Mesenchymal stem cell (in vitro differentiated cells and primary cell): ENCODE measurements around the gene FEN1.

Experiments used
- DNase-seq: peaks from one replicate; pipeline ENCODE4 v3.0.0-alpha.2; 2013
- H2AFZ ChIP-seq: one replicate; pipeline ENCODE4 v1.6.1; 2013; ENCODE audit warnings: low read depth, mild to moderate bottlenecking, control low read depth, inconsistent platforms, low read length, moderate library complexity
- H2AK5ac ChIP-seq: 2 replicates; pipeline ENCODE4 v1.6.1; 2013; ENCODE audit warnings: low read length, moderate library complexity, mild to moderate bottlenecking, inconsistent platforms; ENCODE audit not compliant: severe bottlenecking
- H2BK120ac ChIP-seq: one replicate; pipeline ENCODE4 v1.6.1; 2013; ENCODE audit warnings: low read depth, mild to moderate bottlenecking, inconsistent platforms, low read length, moderate library complexity
- H2BK12ac ChIP-seq, 2 experiments: one replicate each; pipeline ENCODE4 v1.6.1; 2013; ENCODE audit warnings: inconsistent platforms in 2 of 2, low read length in 2 of 2, mild to moderate bottlenecking in 2 of 2, moderate library complexity in 2 of 2, control low read depth in 1 of 2
- H2BK15ac ChIP-seq: one replicate; pipeline ENCODE4 v1.6.1; 2013; ENCODE audit warnings: mild to moderate bottlenecking, low read depth, inconsistent platforms; ENCODE audit not compliant: poor library complexity, severe bottlenecking
- H2BK5ac ChIP-seq: 2 replicates; pipeline ENCODE4 v1.6.1; 2013; ENCODE audit warnings: low read depth, mild to moderate bottlenecking, low read length, control low read depth, inconsistent platforms; ENCODE audit not compliant: poor library complexity, severe bottlenecking
- H3K14ac ChIP-seq, 2 experiments: one replicate each; pipeline ENCODE4 v1.6.1; 2013; ENCODE audit warnings: inconsistent platforms in 2 of 2, low read length in 2 of 2, control low read depth in 1 of 2, mild to moderate bottlenecking in 1 of 2, moderate library complexity in 1 of 2
- H3K18ac ChIP-seq, 2 experiments: one replicate each; pipeline ENCODE4 v1.6.1; 2013; ENCODE audit warnings: inconsistent platforms in 2 of 2, low read length in 2 of 2, control low read depth in 1 of 2, low read depth in 1 of 2, mild to moderate bottlenecking in 1 of 2
- H3K23ac ChIP-seq, 2 experiments: one replicate each; pipeline ENCODE4 v1.6.1; 2013; ENCODE audit warnings: inconsistent platforms in 2 of 2, low read length in 2 of 2, mild to moderate bottlenecking in 2 of 2, moderate library complexity in 2 of 2, control low read depth in 1 of 2
- H3K27ac ChIP-seq: 2 replicates; pipeline ENCODE4 v1.5.1; 2013; ENCODE audit warnings: mild to moderate bottlenecking, moderate library complexity, low read length, control low read depth, inconsistent platforms; ENCODE audit not compliant: poor library complexity, severe bottlenecking
- H3K27me3 ChIP-seq, 2 experiments: 2 replicates each; pipeline versions ENCODE4 v1.6.1 to v1.7.0; 2013; ENCODE audit warnings: low read length in 2 of 2, mild to moderate bottlenecking in 2 of 2, moderate library complexity in 2 of 2, control low read depth in 1 of 2, inconsistent platforms in 1 of 2; ENCODE audit not compliant: control insufficient read depth in 1 of 2, insufficient read depth in 1 of 2
- H3K36me3 ChIP-seq, 2 experiments: 2 replicates each; pipeline versions ENCODE4 v1.6.1 to v1.7.0; 2013; ENCODE audit warnings: low read length in 2 of 2, control low read depth in 1 of 2, inconsistent platforms in 1 of 2, low read depth in 1 of 2, mild to moderate bottlenecking in 1 of 2; ENCODE audit not compliant: insufficient read depth in 2 of 2, control insufficient read depth in 1 of 2
- H3K4ac ChIP-seq, 2 experiments: one replicate each; pipeline ENCODE4 v1.6.1; 2013; ENCODE audit warnings: inconsistent platforms in 2 of 2, low read length in 2 of 2, mild to moderate bottlenecking in 2 of 2, moderate library complexity in 2 of 2, control low read depth in 1 of 2, low read depth in 1 of 2
- H3K4me1 ChIP-seq: 2 replicates; pipeline ENCODE4 v1.6.1; 2013; ENCODE audit warnings: low read depth, low read length, control low read depth; ENCODE audit not compliant: control insufficient read depth, insufficient read depth
- H3K4me2 ChIP-seq: 2 replicates; pipeline ENCODE4 v1.6.1; 2013; ENCODE audit warnings: low read length, mild to moderate bottlenecking, inconsistent platforms; ENCODE audit not compliant: poor library complexity, severe bottlenecking
- H3K4me3 ChIP-seq, 2 experiments: 2 replicates each; pipeline versions ENCODE4 v1.5.1 to v1.7.0; 2013; ENCODE audit warnings: low read length in 2 of 2, mild to moderate bottlenecking in 2 of 2, control low read depth in 1 of 2, low read depth in 1 of 2; ENCODE audit not compliant: insufficient read depth in 1 of 2
- H3K79me1 ChIP-seq: replicated peaks from 2 replicates; pipeline ENCODE4 v1.6.1; 2013; ENCODE audit warnings: mild to moderate bottlenecking, control low read depth, low read length, inconsistent platforms; ENCODE audit not compliant: poor library complexity, severe bottlenecking
- H3K9ac ChIP-seq: 2 replicates; pipeline ENCODE4 v1.7.0; 2013; ENCODE audit warnings: mild to moderate bottlenecking, low read length, moderate library complexity
- H3K9me3 ChIP-seq: 2 replicates; pipeline ENCODE4 v1.7.0; 2013; ENCODE audit warnings: mild to moderate bottlenecking, low read length; ENCODE audit not compliant: control insufficient read depth
- H4K8ac ChIP-seq: one replicate; pipeline ENCODE4 v1.6.1; 2013; ENCODE audit warnings: inconsistent platforms, mild to moderate bottlenecking, low read length, moderate library complexity
- H4K91ac ChIP-seq: one replicate; pipeline ENCODE4 v1.6.1; 2013; ENCODE audit warnings: mild to moderate bottlenecking, low read length, inconsistent platforms
- WGBS: methylation state at CpG from one replicate; pipeline ENCODE4 v1.1.7; 2013; ENCODE audit warnings: mixed read lengths; 5-methylcytosine and 5-hydroxymethylcytosine counted together

The FEN1 gene

GRCh38 chr11:61779666-61780525 lies 12.8 kb upstream of the FEN1 start:
- Histone ChIP-seq H4K91ac (no peak overlapping the region), H3K4me2 (no peak overlapping the region)

GRCh38 chr11:61780581-61781162 lies 12.0 kb upstream of the FEN1 start:
- Histone ChIP-seq H3K9ac (no peak overlapping the region), H2BK12ac (no peak overlapping the region), H3K27ac (no peak overlapping the region), H3K4me3 (no peak overlapping the region), H3K14ac (no peak overlapping the region), H3K27me3 (peaks cover 0 to 36% of the 10 kb centered on the region in 2 experiments), H4K8ac (no peak overlapping the region), H3K79me1 (peaks cover 7% of the 10 kb centered on the region), H2BK5ac (no peak overlapping the region), H2BK120ac (no peak overlapping the region), H3K23ac (no peak overlapping the region), H2BK15ac (no peak overlapping the region), H3K9me3 (no peaks in the 10 kb centered on the region), H2AK5ac (no peak overlapping the region), H3K36me3 (peaks cover 15 to 97% of the 10 kb centered on the region in 2 experiments), H4K91ac (peak overlapping the region; percentile 5), H2AFZ (no peak overlapping the region), H3K4me1 (peaks cover 44% of the 10 kb centered on the region), H3K4ac (no peak overlapping the region), H3K4me2 (no peak overlapping the region), H3K18ac (peak overlapping the region in 1 of 2 experiments; percentile 31)
- no peak for DNase-seq
- 86% methylated on average over 8 of the region's 9 CpGs for WGBS

More at GRCh38 chr11:61779666-61780525, 12.8 kb upstream of the FEN1 start:
- Histone ChIP-seq H3K23ac (no peak overlapping the region), H3K4me1 (peaks cover 42% of the 10 kb centered on the region), H3K4me3 (peak overlapping the region in 1 of 2 experiments; percentile 26), H3K18ac (no peak overlapping the region), H4K8ac (no peak overlapping the region), H3K9me3 (no peaks in the 10 kb centered on the region), H2BK5ac (no peak overlapping the region), H3K9ac (no peak overlapping the region), H2BK12ac (no peak overlapping the region), H3K79me1 (peaks cover 2% of the 10 kb centered on the region), H3K36me3 (peaks cover 8 to 97% of the 10 kb centered on the region in 2 experiments), H2BK120ac (no peak overlapping the region), H3K14ac (no peak overlapping the region), H3K27ac (no peak overlapping the region), H2AK5ac (no peak overlapping the region), H2AFZ (no peak overlapping the region), H3K27me3 (peaks cover 0 to 43% of the 10 kb centered on the region in 2 experiments), H2BK15ac (no peak overlapping the region), H3K4ac (no peak overlapping the region)
- DNase-seq: no peak
- WGBS: 93% methylated on average over 14 of the region's 14 CpGs

GRCh38 chr11:61781585-61781984 lies 11.1 kb upstream of the FEN1 start:
- 91% methylated on average over 5 of the region's 5 CpGs for WGBS
- Histone ChIP-seq H3K4me3 (no peak overlapping the region), H2AK5ac (no peak overlapping the region), H3K9me3 (no peaks in the 10 kb centered on the region), H2BK12ac (no peak overlapping the region), H3K27me3 (peaks cover 0 to 27% of the 10 kb centered on the region in 2 experiments), H2BK5ac (no peak overlapping the region), H3K18ac (no peak overlapping the region), H4K8ac (no peak overlapping the region), H3K23ac (no peak overlapping the region), H3K4me2 (no peak overlapping the region), H3K4ac (no peak overlapping the region), H3K79me1 (peaks cover 7% of the 10 kb centered on the region), H3K9ac (no peak overlapping the region), H3K4me1 (peaks cover 47% of the 10 kb centered on the region), H3K27ac (no peak overlapping the region), H2BK120ac (no peak overlapping the region), H2BK15ac (no peak overlapping the region), H3K36me3 (peaks cover 23 to 99% of the 10 kb centered on the region in 2 experiments), H3K14ac (no peak overlapping the region), H4K91ac (no peak overlapping the region), H2AFZ (no peak overlapping the region)
- DNase-seq: no peak

DNA sequence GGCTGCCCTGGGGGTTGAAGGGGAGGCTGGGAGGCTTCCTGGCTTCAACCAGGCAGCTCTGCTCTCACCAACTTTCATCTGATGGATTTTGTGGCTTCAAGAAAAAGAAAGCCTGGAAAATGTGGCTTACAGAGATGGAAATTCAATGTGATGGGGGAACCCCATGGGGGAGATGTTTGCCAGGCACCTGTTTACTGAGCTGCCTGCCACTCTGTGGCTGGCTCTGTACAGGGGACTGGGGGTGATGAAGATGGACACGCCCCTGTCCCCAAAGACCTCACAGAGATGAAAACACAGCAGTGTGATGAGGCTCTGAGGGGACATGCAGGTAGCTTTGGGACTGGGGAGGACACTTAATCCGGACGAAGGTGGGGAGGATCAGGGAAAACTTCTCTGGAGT lies 10.4 kb upstream of the FEN1 start:
- no peak overlapping the region for H2AK5ac ChIP-seq
- H3K14ac ChIP-seq: no peak overlapping the region
- no peak overlapping the region for H3K27ac ChIP-seq
- DNase-seq: no peak
- no peak overlapping the region for H4K91ac ChIP-seq
- no peak overlapping the region for H3K9ac ChIP-seq
- no peak overlapping the region for H3K4me2 ChIP-seq
- no peak overlapping the region for H3K4ac ChIP-seq
- H4K8ac ChIP-seq: no peak overlapping the region
- peaks cover 7% of the 10 kb centered on the region for H3K79me1 ChIP-seq
- no peak overlapping the region for H2BK15ac ChIP-seq
- H3K36me3 ChIP-seq: peaks cover 30 to 99% of the 10 kb centered on the region in 2 experiments
- no peak overlapping the region for H2BK12ac ChIP-seq
- no peak overlapping the region for H3K23ac ChIP-seq
- no peak overlapping the region for H2AFZ ChIP-seq
- no peak overlapping the region for H2BK120ac ChIP-seq
- H3K4me3 ChIP-seq: no peak overlapping the region
- H3K9me3 ChIP-seq: no peaks in the 10 kb centered on the region
- no peak overlapping the region for H3K18ac ChIP-seq
- WGBS: 93% methylated on average over 3 of the region's 3 CpGs
- peaks cover 0 to 20% of the 10 kb centered on the region in 2 experiments for H3K27me3 ChIP-seq
- peaks cover 49% of the 10 kb centered on the region for H3K4me1 ChIP-seq
- no peak overlapping the region for H2BK5ac ChIP-seq
